ENCODE results near the gene SLC51A. TPM values are rescaled to one million over a fixed set of nuclear protein-coding genes. Genes with fewer than 3 reads are reported as not detected.

SLC51A gene
- total and polyA plus RNA-seq, 2 donors (not counting 3 experiments of a cell fraction or from before 2014, with no cell fraction given) = not detected

GRCh38 chr3:196219194-196219969 is 3.0 kb downstream of the SLC51A start:
- H3K9me3 ChIP-seq (replicated peaks; ENCODE audit: control insufficient read depth, insufficient read depth, low read length) = no peaks in the 10 kb centered on the region
- dilution Hi-C loops (cut with MboI; ENCODE audit: extremely low pct_ligation_motif_present, low sequenced_read_pairs) (no loop called here), intact Hi-C loops (cut with micrococcal nuclease) (no loop called here)
- no peaks in the 10 kb centered on the region for H4K20me1 ChIP-seq (replicated peaks; ENCODE audit: control insufficient read depth, extremely low read depth, insufficient read depth, low read length)
- H3K79me2 ChIP-seq (ENCODE audit: control insufficient read depth, insufficient read depth, low read length) = no peaks in the 10 kb centered on the region
- no peak overlapping the region for H3K4me3 ChIP-seq (replicated peaks in 1 of 3; ENCODE audit: insufficient read depth in 1 of 3, low read depth in 1 of 3, low read length in 3 of 3)
- H3K27ac ChIP-seq (ENCODE audit: insufficient read depth, low read depth, low read length) = no peak overlapping the region
- FAIRE-seq = peak; percentile 90
- no peak overlapping the region for H2AFZ ChIP-seq (ENCODE audit: low read depth, low read length)
- no peak overlapping the region for H3K9ac ChIP-seq (replicated peaks; ENCODE audit: extremely low read depth, insufficient read depth, low read length)
- H3K4me2 ChIP-seq (ENCODE audit: insufficient read depth, low read length) = no peak overlapping the region
- TF ChIP-seq EZH2 (IDR thresholded peaks at IDR 0.05; ENCODE audit: borderline replicate concordance, low read depth, low read length, severe bottlenecking) (no peak), FOS (IDR thresholded peaks at IDR 0.05; ENCODE audit: borderline replicate concordance, insufficient read depth, low read length) (no peak), JUN (IDR thresholded peaks at IDR 0.05; ENCODE audit: borderline replicate concordance, insufficient read depth, insufficient read length, low read depth) (no peak), POLR2A (IDR thresholded peaks at IDR 0.05; ENCODE audit: low read depth, low read length) (no peak), GATA2 (IDR thresholded peaks at IDR 0.05; ENCODE audit: insufficient read depth, insufficient read length, low read depth, low read length) (no peak), CTCF (IDR thresholded peaks at IDR 0.05; ENCODE audit: extremely low read depth in 1 of 2, insufficient read depth in 1 of 2, low read depth in 1 of 2, low read length in 2 of 2) (no peak), POLR2AphosphoS5 (IDR thresholded peaks at IDR 0.05; ENCODE audit: insufficient read depth, low read depth, low read length) (no peak), MYC (IDR thresholded peaks at IDR 0.05; ENCODE audit: low read depth, low read length) (no peak)
- TF ChIP-seq, protein P1, sequence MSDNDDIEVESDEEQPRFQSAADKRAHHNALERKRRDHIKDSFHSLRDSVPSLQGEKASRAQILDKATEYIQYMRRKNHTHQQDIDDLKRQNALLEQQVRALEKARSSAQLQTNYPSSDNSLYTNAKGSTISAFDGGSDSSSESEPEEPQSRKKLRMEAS (IDR thresholded peaks at IDR 0.05; ENCODE audit: insufficient read depth, insufficient read length) = no peak
- H3K9me1 ChIP-seq (replicated peaks; ENCODE audit: control insufficient read depth, extremely low read depth, insufficient read depth, low read length) = no peaks in the 10 kb centered on the region
- BruUV-seq (replicated peaks) = no TSS peak
- peaks cover 4 to 11% of the 10 kb centered on the region in 2 experiments for H3K27me3 ChIP-seq (ENCODE audit: control insufficient read depth in 2 of 2, insufficient read depth in 2 of 2, low read length in 2 of 2)
- DNase-seq (ENCODE audit: low read depth, low spot score) = peak; percentile 77
- POLR2A ChIA-PET = no interaction called here
- CTCF ChIA-PET = no interaction called here
- H3K4me1 ChIP-seq (ENCODE audit: control insufficient read depth, extremely low read depth, insufficient read depth, low read length) = no peaks in the 10 kb centered on the region
- H3K36me3 ChIP-seq (ENCODE audit: control insufficient read depth in 2 of 2, extremely low read depth in 1 of 2, insufficient read depth in 2 of 2, low read length in 2 of 2) = no peaks in the 10 kb centered on the region

All from endothelial cell of umbilical vein (primary cell).